GM19452 (cell line): ENCODE measurements around the gene MYBPC3.
A peak's percentile ranks its signal among the peaks of the same experiment; 100 is the strongest.

ENCODE experiments used
- ATAC-seq: cut with Tn5 transposase; IDR thresholded peaks from one replicate; pipeline ENCODE4 v1.9.1; 2021; ENCODE audit not compliant: unreplicated experiment

MYBPC3 gene

DNA sequence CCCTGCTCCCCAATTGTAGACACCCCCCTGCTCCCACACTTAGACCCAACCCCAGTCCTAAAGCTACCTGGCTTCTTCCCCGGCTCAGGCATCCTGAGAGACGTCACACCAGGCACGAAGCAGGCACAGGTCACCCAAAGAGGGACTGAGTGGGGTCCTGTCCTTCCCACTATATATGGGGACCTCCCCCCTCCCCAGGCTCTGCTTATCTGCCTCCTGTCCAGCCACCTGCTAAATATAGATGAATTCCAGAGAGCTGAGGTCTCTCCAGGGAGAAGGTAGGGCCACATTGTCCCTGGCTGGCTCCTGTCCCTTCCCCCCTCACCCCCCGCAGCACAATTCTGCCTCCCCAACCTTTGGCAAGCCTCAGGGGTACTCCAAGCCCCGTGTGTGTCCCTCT lies at the start of gene MYBPC3:
MYBPC3 (minus strand) TSS at position 147 of the 400 bp plus-strand sequence; CDS start at position 92, 55 bp downstream.
- ATAC-seq = no peak

DNA sequence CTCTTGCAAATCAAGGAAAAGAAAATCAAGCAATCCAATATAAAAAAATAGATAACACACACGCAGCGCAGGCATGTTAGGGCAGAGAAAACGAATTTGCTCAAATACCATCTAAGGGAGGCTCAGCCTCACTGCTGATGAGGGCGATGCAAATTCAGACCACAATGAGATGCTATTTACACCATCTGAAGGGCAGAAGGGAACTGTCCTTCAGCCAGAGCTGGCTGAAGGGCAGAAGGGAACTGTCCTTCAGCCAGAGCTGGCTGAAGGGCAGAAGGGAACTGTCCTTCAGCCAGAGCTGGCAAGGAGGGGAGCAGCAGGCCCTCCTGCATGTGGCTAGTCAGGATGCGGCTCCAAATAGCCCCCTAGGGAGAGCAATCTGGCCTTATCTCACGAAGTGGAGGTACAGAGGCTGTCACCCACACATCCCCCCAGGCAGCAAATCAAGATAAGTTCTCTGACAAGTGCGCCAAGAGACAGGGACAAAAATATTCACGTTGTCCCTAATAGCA lies 48.3 kb upstream of the MYBPC3 start:
- peak; percentile 79 for ATAC-seq

DNA sequence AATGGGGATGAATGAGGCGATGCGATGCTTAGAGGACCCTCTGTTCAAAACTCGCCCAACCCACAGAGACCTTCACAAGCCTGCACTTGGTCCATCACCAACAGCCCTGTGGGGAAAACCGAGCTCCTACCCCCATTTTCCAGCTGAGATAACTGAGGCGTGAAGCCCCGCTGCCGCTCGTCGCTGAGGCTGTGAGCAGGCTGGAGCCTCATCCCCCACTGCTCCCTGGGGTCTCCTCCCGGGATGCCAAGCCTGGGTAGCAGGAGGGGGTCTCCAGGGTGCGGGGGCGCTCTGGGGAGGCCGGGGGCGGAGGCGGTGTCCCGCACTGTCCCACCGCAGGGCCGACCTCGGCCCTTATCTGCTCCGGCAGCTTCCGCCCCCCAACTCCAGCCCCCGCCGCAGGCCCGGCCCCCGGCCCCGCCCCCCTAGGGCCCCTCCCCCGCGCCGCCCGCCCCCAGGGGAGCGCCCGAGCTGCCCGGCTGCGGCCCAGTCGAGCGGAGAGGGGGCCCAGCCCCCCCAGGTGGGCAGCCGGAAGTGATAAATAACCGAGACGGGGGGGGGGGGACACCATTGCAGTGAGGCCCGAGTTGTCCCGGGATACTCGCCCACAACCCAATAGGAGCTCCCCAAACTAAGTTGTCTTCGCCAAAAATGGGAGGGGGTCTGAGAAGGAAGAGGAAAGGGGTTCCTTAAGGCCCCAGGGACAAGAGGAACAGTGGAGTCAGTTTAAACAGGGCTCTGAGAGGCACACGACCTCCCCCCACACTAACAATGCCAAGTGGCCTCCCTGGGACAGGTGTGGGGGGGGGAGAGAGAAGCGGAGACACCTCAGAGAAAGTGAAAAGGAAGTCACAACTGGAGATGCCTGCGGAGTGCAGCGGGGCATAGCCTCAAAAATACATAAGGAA lies 47.6 kb upstream of the MYBPC3 start:
- ATAC-seq = peak; percentile 55

DNA sequence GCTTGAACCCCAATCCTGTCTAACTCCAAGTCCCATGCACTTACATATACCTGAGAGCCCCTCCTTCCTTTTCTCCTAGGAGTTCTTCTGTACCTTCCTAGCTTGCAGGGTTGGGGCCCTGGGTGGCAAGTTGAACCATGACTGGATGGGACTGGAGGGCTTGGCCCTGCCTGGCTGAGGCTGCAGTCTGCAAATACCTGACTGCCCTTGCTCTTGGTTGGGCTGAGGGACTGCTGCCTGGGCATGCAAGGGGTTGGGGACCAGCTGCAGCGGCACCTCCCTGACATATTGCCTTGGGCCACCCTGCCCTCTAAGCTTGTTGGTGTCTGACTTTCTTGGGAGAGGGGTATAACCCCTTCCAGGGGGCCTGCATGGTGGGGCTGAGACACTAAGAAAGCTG lies 46.0 kb upstream of the MYBPC3 start:
- no peak for ATAC-seq

DNA sequence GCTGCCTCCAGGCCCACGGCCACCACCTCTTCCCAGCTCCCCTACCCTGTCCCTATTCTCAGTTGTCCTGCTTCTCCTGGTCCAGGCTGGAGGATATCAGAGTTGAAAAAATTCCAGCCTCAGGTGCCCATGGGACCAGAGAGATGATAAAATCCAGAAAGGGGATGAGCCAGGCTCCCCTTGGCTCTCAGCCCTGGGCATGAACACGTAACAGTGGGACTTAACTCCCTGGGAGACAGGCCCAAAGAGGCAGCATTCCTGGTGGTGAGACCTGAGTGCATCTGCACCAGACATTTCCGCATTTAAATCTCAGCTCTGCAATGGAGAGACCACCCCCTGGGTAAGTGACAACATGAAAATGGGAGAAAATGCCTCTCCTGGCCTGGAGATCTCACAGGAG lies 45.5 kb upstream of the MYBPC3 start:
- ATAC-seq = no peak

DNA sequence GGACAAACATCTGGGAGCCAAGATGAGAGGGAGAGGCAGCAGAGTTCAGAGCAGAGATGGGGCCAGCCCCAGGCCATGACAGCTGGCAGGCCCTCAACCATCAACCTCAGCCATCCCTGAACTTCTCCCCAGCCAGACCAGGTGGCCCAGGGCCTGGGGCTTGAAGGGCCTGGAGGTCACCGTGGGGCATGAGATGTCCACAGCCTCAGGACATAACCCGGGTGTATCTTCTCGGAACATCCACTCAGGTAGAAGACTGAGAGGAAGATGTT lies 43.5 kb upstream of the MYBPC3 start:
- ATAC-seq = no peak

DNA sequence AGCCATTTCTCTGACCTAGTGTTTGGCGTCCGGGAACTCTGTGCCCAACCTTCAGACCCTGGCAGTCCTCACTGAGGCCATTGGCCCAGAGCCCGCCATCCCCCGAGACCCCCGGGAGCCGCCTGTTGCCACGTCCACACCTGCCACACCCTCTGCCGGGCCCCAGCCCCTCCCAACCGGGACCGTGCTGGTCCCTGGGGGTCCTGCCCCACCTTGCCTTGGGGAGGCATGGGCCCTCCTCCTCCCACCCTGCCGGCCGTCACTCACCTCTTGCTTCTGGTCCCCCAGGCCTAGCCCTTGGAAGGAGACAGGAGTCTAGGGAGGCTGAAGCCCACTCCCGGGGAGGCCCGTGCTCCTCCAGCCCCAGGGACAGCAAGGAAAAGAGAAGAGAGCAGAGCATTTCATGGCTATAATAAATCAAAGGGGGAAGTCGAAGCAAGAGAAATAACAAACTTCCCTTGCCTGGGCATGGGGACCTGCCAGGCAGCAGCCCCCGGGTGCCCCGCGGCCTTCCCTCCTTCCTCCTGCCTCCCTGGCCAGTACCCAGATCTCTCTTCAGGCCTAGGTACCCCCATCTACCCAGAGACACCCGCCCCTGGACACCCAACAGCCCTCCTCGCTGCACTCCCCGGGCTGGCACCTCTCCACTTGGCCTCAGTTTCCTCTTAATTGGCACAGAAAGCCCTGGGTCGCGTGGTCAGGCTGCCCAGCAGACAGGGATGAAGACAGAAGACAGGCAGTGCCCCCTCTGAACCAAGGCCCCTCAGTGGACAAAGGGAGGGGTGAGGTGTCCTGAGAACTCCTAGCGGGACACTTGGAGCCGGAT lies 42.9 kb upstream of the MYBPC3 start:
- ATAC-seq = no peak

DNA sequence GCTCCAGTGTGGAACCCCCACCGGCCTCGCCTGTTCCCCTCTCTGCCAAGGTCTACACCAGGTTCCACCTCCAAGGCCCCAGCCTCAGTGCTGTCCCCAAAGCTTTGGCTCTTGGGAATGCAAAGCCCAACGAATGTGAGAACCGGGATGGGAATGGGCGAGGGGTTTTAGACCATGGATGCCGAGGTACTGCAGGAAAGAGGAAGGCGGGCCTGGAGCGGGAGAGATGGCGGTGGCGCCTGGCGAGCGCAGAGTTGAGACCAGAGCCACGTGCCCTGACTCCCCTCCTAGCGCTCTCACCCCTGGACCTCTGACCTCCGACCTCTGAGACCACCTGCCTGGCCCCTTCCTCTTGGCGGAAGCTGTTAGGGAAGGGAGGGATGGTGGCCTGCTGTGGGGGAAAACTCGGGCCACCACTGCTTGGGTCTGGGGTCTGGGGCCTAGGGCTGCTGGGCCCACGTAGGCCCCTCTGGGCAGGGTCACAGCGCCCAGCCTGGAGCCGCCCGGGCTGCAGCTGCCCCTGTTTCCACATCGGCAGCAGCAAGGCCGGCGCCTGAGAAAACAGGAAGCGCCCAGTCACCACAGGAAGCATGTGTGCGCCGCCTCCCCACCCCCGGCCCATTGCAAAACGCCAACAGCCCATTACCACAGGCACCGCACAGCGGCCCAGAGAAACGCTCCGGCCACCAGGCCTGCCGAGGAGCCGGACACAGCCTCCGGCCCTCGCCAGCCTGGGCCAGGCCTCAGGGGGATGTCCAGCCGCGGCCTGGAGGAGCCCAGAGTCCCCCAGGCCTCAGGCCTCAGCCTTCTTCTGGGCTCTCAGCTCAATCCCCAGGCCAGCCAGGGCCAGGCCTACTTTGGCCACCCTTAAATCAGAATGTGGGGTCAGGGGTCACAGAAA lies 42.1 kb upstream of the MYBPC3 start:
- peak; percentile 55 for ATAC-seq

DNA sequence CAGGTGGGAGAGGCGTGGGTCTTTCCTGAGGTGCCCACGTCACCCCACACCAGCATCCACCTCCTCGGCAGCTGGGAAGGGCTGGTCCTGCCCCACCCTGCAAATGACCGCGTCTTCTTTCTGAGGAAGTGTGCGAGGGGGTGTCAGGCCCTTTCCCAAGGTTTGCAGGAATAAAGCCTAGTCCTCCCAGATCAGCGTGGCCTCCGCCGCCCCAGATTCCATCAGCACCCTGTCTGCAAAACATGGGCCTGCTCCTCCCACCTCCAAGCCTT lies 41.5 kb upstream of the MYBPC3 start:
- no peak for ATAC-seq

DNA sequence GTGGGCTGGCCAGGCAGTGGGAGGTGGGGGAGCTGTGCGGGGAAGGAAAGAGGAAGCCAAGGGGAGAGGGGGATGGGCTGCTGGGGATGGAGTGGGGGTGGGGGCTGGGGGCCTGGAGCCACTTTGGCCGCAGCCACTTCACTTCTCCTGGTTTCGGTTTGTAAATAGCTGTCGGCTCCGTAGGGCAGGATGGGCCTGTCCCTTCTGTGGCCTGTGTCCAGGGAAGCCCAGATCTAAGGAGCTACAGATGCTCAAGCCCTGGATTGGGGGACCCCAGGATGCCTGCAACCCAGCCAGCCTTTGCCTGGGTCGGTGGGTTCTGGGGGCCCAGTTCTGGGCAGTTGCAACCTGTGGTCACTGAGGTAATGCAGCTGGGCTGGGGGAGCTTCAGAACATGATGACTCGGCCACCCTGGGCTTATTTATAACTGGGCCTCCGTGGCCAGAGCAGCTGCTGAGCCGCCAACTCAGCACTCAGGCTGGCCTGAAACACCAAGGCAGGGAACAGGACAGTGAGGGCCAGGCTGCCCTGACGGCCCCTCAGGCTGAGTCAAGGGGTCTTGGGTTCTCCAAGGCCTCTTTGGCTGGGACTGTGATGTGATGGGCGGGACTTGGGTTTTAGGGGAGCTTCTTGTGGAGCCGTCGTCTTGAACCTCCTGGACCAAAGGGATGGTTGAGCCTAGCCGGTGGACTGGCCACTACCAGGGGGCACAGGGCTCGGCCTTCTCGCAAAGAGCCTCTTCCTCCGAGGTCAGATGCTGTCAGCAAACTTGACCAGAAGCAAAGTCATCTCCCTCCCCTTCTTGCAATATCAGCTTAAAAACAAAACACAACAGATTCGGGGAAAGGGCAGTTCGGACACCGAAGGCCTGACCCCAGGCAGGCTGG lies 40.9 kb upstream of the MYBPC3 start:
- ATAC-seq = no peak

DNA sequence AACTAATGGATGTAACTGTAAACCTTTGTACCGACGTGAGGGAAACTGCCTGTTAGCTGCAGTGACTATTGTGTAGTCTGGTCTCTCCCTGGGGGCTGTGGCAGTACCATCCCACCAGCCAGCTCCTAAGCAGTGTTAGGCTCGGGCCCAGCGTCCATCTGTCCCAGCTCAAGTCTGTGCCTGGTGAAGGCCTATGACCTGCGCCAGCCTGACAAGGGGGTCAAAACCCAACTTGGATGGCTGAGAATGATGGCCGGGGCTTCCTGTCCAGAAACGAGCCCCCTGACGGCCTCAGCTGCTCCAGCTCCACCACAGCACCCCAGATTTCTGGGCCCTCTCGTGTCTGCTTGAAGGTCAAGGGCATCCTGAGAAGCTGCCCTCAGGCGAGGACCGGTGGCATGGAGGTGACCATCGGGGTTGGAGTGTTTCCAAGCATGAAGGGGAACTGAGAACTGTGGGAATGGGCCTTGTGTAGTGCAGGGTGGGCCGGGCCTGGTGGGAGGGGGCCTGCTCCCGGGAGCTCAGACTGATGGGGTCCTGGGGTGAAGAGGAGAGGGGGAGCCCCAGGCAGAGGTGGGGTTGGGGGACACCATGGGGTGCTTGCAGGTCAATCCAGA lies 40.2 kb upstream of the MYBPC3 start:
- no peak for ATAC-seq

DNA sequence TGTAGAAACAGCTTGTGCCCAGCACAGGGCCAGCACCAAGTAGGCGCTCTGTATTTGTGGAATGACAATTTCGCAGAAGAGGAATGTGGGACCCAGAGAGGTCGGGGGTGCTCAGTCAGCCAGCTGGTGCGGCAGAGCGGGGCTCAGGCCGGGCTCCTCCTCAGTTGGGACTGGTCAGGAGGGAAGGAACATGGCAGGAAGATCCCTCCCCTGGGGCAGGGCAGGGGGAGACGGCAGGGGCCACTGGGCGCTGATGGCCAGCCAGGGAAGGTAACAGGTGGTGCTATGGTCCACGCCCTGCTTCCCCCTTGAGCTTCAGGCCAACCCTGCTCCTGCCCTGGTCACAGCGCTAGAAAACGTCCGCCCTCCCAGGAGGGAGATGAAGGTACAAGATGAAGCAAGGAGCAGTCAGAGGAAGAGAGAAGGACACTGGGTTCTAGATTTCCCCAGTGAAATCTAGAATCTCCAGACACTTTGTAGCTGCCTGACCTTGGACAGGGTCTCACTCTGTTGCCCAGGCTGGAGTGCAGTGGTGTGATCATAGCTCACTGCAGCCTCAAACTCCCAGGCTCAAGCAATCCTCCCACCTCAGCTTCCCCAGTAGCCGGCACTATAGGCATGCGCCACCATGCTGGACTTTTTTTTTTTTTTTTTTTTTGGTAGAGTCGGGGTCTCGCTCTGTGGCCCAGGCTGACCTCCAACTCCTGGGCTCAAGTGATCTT lies 39.4 kb upstream of the MYBPC3 start:
- ATAC-seq = no peak

DNA sequence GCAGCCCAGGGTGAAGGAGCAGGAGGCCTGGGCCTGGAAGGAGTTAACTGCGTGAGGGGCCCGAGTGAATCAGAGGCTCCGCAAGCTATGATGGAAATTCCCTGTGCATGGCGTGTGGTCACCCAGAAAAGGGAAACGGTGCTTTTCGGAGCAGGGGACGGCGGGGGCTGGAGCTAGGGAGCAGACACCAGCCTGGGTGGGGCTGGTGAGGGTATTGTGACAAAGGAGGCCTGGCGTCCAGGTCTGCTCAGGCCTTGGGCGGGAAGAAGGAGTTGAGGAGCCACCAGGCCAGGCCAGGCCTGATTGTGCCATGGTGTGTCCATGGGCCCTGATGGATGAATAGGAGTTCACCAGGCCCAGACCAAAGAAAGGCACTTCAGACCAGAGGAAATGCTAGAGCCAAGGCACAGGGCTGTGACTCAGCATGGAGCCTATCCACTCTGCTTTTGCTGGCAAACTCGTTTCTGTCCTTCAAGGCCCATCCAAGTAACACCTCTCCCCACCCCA lies 38.6 kb upstream of the MYBPC3 start:
- no peak for ATAC-seq

DNA sequence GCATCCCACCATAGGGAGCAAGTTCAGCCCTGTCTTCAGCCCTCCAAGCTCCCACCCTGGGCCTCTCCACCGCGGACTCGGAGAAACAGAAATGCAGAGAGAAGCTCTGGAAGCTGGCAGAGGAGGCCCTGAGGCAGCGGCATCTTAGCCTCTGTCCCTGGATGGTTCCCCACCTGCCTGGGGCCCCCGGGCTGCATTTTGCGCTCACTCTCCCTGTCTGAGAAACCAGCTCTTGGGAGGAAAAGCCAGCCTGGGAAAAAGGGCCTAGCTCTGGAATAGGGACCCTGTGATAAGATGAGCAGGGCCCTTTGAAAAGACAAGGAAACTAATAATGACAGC lies 37.9 kb upstream of the MYBPC3 start:
- no peak for ATAC-seq

DNA sequence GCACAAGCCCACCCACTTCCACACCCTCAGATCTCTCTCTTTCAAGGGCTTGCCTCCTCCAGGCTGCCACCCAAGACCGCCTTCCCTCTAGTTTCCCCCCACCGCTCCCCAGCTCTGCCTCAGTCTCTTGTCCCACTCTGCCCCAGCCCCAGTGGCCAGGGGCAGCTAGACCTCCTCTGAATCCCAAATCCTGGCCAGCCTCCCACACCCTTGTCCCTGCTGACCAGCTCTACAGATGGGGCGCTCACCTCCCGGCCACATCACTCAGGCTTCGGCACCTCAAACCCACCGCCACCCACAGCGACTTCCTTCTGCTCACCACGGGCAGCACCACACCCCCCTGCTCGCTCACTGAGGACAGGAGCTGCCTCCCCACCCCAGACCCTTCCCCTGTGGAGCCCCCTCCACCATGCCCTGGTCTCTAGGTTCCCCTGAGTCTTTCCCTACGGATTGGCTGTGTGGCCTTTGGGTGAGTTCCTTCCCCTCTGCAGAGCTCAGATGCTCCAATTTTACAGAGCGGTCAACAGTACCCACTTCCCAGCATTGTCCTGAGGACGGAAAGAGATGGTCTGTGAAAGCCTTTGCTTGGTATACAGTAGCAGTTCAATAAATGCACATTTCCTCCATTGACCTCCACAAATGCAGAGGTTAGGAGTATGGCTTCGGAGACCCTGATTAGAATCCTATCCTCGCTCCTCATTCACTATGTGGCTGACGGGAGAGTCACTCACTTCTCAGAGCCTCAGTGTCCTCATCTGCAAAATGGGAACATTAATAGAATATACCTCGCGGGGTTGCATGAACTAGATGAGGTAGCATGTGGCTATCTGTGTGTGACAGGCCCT lies 37.3 kb upstream of the MYBPC3 start:
- no peak for ATAC-seq

DNA sequence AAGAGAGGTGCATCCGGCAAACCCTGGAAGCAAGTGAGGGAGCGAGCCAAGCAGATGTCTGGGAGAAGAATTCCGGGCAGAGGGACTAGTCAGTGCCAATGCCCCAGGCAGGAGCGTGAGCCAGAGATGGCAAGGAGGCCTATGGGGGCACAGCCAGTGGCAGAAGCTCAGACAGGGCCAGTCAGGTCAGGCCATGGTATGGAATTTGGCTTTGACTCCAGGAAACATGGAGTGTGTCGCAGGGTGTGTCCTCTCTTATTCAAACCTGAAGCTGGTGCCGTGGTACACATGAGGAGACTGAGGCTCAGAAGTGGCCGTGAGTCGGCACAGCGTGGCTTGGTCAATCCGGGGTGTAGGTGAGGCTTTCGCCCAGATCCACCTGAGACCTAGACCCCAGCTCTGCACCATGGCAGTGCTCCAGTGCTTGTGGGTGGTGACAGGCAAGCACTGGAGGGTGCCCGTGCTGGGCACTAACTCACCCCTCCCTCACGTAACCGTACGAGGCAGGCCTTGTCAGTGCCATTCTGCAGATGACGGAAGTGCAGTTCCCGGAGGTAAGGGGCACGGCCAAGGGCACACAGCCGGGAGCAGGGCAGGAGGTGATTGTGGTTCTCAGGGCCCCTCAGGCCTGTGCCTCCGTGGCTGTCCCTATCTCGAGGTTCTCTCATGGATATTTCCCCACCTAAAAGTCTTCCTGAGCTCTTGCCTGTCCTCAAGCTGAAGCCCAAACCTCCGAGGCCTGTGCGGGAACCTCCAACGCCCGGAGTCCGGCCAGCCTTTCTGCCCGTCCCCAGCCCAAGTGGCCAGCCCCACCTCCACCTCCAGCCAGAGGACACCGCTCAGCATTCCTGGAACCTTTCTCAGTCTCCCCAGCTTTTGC lies 36.4 kb upstream of the MYBPC3 start:
- no peak for ATAC-seq

DNA sequence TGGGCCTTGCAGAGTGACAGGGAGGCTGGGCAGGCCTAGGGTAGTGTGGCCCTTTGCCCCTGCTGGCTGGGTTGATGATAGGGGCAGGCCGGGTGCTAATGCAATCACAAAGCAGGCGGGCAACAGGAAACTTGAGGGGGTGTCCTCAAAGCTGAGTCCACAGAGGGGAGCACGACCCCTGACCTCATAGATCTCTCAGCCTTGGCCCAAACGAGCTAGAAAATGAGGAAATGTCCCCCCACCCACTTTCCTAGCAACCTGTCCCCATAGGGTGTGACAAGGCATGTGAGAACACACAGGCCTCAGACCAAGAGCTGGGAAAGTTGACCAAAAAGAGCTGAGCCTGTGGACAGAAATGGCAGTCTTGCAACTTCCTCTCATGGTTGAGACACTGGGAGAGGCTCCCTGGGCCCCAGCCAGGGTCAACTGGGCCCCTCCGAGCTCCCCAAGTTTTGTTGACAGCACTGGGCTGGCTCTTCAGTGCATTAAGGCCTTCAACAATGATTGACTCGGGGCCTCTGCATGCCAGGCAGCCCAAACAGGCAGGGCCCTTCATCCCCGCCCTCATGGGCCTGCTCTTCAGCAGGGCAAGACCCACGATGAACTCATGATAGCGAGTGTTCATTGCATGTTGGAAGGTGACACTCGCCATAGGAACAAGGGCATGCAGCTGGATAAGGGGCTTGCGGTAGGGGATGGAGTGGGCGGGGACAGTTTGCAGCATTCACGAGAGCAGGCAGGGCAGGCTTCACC lies 35.6 kb upstream of the MYBPC3 start:
- ATAC-seq = no peak
